Uterus (tissue), 4 donors: ENCODE measurements around the gene C1QTNF5. TPM values are rescaled to one million over a fixed set of nuclear protein-coding genes. Genes with fewer than 3 reads are reported as not detected.

Experiments
- DNase-seq, 2 donors: peaks; one replicate each; pipeline ENCODE4 v3.0.0-alpha.2; 2019 to 2020
- H3K27ac ChIP-seq, 2 donors: fragments of 200-600 bp; sonication (generic); 1 replicate in 1 of 2; 2 replicates in 1 of 2; pipeline ENCODE4 v1.5.1; 2016 to 2018
- H3K27me3 ChIP-seq, 2 donors: fragments of 200-600 bp; sonication (generic); one replicate each; pipeline ENCODE4 v1.5.1; 2018 to 2019; ENCODE audit warnings: control low read depth in 1 of 2
- H3K36me3 ChIP-seq, 2 donors: fragments of 200-600 bp; sonication (generic); one replicate each; pipeline ENCODE4 v1.5.1; 2019; ENCODE audit warnings: control low read depth in 1 of 2
- H3K4me1 ChIP-seq, 2 donors: fragments of 200-600 bp; sonication (generic); one replicate each; pipeline ENCODE4 v1.5.1; 2018 to 2019; ENCODE audit warnings: control low read depth in 1 of 2
- H3K4me3 ChIP-seq, 2 donors: fragments of 200-600 bp; sonication (generic); 1 replicate in 1 of 2; 2 replicates in 1 of 2; pipeline ENCODE4 v1.5.1; 2018 to 2019; ENCODE audit warnings: mild to moderate bottlenecking in 1 of 2
- H3K9me3 ChIP-seq, 2 donors: fragments of 200-600 bp; sonication (generic); one replicate each; pipeline ENCODE4 v1.5.1; 2019; ENCODE audit warnings: control low read depth in 1 of 2
- POLR2A ChIP-seq, 2 donors: fragments of 450-650 bp; IDR thresholded peaks; one replicate each; pipeline ENCODE4 v1.6.1; 2016; ENCODE audit warnings: antibody characterized with exemption in 2 of 2, mild to moderate bottlenecking in 1 of 2, moderate library complexity in 1 of 2
- intact Hi-C: fragments of 100-400 bp; cut with DNase I; formaldehyde crosslinking; loops from one replicate; pipeline ENCODE4 v1.15.1; 2023; ENCODE audit warnings: low total_unique reads
- total RNA-seq, 4 donors: library from RNA; depleted of rRNA in 3 of 4; stranded (reverse); fragments of >200 nt in 3 of 4; gene quantifications; one replicate each; pipeline versions ENCODE4 v1.1.0 to v1.2.4, GENCODE V29; 2014 to 2023
- TF ChIP-seq, protein P1 (sequence below), 4 experiments: fragments of 200-600 bp in 2 of 4; fragments of 450-650 bp in 2 of 4; sonication (generic) in 2 of 4; IDR thresholded peaks; one replicate each; pipeline ENCODE4 v1.5.1; 2016 to 2019; ENCODE audit warnings: antibody characterized with exemption in 4 of 4, mild to moderate bottlenecking in 2 of 4, moderate library complexity in 1 of 4
- donor health status: DM: yes; HTN: yes; CAD: no.

The C1QTNF5 gene
- total RNA-seq, 4 donors from 2014 or later: 6.5 to 40.2 (median 35.7) TPM

GRCh38 chr11:119361941-119362725 lies 21.4 kb upstream of the C1QTNF5 start:
- Histone ChIP-seq H3K4me1 (peaks cover 0 to 9% of the 10 kb centered on the region in 2 donors), H3K27ac (peak overlapping the region; percentile 87 to 94), H3K27me3 (no peaks in the 10 kb centered on the region), H3K4me3 (no peak overlapping the region), H3K36me3 (no peaks in the 10 kb centered on the region), H3K9me3 (no peaks in the 10 kb centered on the region)
- TF ChIP-seq, protein P1, sequence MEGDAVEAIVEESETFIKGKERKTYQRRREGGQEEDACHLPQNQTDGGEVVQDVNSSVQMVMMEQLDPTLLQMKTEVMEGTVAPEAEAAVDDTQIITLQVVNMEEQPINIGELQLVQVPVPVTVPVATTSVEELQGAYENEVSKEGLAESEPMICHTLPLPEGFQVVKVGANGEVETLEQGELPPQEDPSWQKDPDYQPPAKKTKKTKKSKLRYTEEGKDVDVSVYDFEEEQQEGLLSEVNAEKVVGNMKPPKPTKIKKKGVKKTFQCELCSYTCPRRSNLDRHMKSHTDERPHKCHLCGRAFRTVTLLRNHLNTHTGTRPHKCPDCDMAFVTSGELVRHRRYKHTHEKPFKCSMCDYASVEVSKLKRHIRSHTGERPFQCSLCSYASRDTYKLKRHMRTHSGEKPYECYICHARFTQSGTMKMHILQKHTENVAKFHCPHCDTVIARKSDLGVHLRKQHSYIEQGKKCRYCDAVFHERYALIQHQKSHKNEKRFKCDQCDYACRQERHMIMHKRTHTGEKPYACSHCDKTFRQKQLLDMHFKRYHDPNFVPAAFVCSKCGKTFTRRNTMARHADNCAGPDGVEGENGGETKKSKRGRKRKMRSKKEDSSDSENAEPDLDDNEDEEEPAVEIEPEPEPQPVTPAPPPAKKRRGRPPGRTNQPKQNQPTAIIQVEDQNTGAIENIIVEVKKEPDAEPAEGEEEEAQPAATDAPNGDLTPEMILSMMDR (IDR thresholded peaks at IDR 0.05): no peak
- TF ChIP-seq POLR2A (IDR thresholded peaks at IDR 0.05): no peak
- intact Hi-C loops: no loop called here
- DNase-seq: no peak

DNA sequence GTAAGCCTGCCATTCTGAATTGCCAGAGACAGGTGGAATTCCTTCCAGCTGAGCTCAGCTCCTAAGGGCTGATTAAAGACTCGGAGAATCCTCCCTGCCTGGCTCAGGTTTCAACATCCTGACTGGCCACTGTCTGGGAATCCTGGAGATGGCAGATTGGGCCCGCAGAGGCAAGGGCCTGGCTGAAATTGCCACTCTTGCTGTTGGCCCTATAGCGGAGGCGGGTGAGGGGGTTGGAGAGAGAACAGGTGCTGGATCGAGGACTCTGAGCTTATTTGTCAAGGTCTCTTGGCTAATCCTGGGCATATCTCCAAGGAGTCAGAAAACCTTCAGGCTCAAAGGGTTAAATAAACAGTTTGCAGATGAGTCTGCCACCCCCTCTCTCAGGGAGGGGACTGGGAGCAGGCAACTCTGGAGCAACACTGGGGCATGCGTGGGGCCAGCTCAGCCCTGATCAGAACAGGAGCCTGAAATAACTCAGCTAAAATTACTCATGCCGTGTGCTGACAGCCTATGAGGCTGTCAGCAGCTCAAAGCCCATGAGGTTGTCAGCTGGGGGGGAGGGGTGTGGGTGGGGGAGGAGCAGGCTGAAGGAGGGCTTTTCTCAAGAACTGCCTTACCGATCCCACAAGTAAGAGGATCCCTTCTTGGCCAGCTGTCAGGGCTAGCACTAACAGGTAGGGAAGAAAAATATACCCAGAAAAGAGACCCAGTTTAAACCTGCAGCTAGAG lies 20.5 kb upstream of the C1QTNF5 start:
- DNase-seq: peak; percentile 75 to 81
- no peaks in the 10 kb centered on the region for H3K27me3 ChIP-seq
- peak overlapping the region; percentile 87 to 94 for H3K27ac ChIP-seq
- no peak for TF ChIP-seq POLR2A (IDR thresholded peaks at IDR 0.05)
- TF ChIP-seq, protein P1 (IDR thresholded peaks at IDR 0.05): no peak
- intact Hi-C loops: no loop called here
- H3K4me3 ChIP-seq: no peak overlapping the region
- peaks cover 0 to 6% of the 10 kb centered on the region in 2 donors for H3K4me1 ChIP-seq
- no peaks in the 10 kb centered on the region for H3K36me3 ChIP-seq
- H3K9me3 ChIP-seq: no peaks in the 10 kb centered on the region

- intact Hi-C loops: loop anchor here (10.0 kb wide), 1 partner anchor 115 kb away; no protein-coding TSS in a partner anchor
- Histone ChIP-seq H3K36me3 (no peaks in the 10 kb centered on the region), H3K27me3 (no peaks in the 10 kb centered on the region), H3K4me3 (no peak overlapping the region), H3K27ac (peak overlapping the region in 1 of 2 donors; percentile 94), H3K9me3 (no peaks in the 10 kb centered on the region), H3K4me1 (peaks cover 0 to 5% of the 10 kb centered on the region in 2 donors)
- TF ChIP-seq POLR2A (IDR thresholded peaks at IDR 0.05): no peak
- TF ChIP-seq, protein P1 (IDR thresholded peaks at IDR 0.05): no peak
- peak in 1 of 2 donors; percentile 12 for DNase-seq
Measured at GRCh38 chr11:119359365-119360214, 18.9 kb upstream of the C1QTNF5 start.

- Histone ChIP-seq H3K27me3 (no peaks in the 10 kb centered on the region), H3K36me3 (no peaks in the 10 kb centered on the region), H3K4me3 (peak overlapping the region; percentile 37 to 51), H3K9me3 (no peaks in the 10 kb centered on the region), H3K27ac (peak overlapping the region; percentile 89 to 90), H3K4me1 (no peaks in the 10 kb centered on the region)
- TF ChIP-seq, protein P1 (IDR thresholded peaks at IDR 0.05): no peak
- no peak for TF ChIP-seq POLR2A (IDR thresholded peaks at IDR 0.05)
- peak in 1 of 2 donors; percentile 27 for DNase-seq
- intact Hi-C loops: loop anchor here (2.0 to 10.0 kb wide), 2 partner anchors 22 to 118 kb away; no protein-coding TSS in a partner anchor
Measured at GRCh38 chr11:119357074-119357473, 16.4 kb upstream of the C1QTNF5 start.
